Right cardiac atrium (tissue), 5 donors: Measurements from ENCODE around the gene MTARC2. TPM values are rescaled to one million over a fixed set of nuclear protein-coding genes. Genes with fewer than 3 reads are reported as not detected.
A peak's percentile ranks its signal among the peaks of the same experiment; 100 is the strongest.

ENCODE experiments used
- ATAC-seq, 2 donors: fragments of 200-7000 bp; cut with Tn5 transposase; one replicate each; pipeline versions ENCODE4 v1.8.0 to v1.9.1; 2020; ENCODE audit warnings: moderate library complexity in 2 of 2, mild to moderate bottlenecking in 1 of 2
- DNase-seq, 3 donors: peaks; one replicate each; pipeline ENCODE4 v3.0.0-alpha.2; 2020
- H3K27ac ChIP-seq: one replicate; pipeline ENCODE4 v1.5.1; 2013; ENCODE audit warnings: mild to moderate bottlenecking, low read length, control low read depth, moderate library complexity
- H3K27me3 ChIP-seq: one replicate; pipeline ENCODE4 v1.6.1; 2013; ENCODE audit not compliant: control insufficient read depth, insufficient read depth
- H3K4me1 ChIP-seq: one replicate; pipeline ENCODE4 v1.6.1; 2013; ENCODE audit warnings: low read length; ENCODE audit not compliant: control insufficient read depth, insufficient read depth
- H3K4me3 ChIP-seq: one replicate; pipeline ENCODE4 v1.5.1; 2013; ENCODE audit warnings: low read length, control low read depth
- H3K9me3 ChIP-seq: one replicate; pipeline ENCODE4 v1.6.1; 2013; ENCODE audit warnings: low read length; ENCODE audit not compliant: control insufficient read depth
- WGBS: extraction: QIAGEN DNeasy Blood & Tissue Kit; methylation state at CpG from one replicate; pipeline ENCODE4 v1.1.7; 2013; 5-methylcytosine and 5-hydroxymethylcytosine counted together
- intact Hi-C, 4 donors: fragments of 100-400 bp; cut with DNase I; formaldehyde crosslinking; loops; one replicate each; pipeline versions ENCODE4 v1.11.0 to v1.14.0; 2022 to 2023
- long read RNA-seq, 4 donors: library from polyadenylated mRNA; unstranded; transcript quantifications; one replicate each; pipeline ENCODE4 v2.0.0, GENCODE V29; 2020 to 2021
- polyA plus RNA-seq: library from polyadenylated mRNA; stranded (reverse); fragments of 200-250 nt; gene quantifications from one replicate; pipeline ENCODE4 v1.2.3, GENCODE V29; 2013
- total RNA-seq, 4 donors: library from RNA; stranded (reverse); fragmentation: NEBNext Ultra II Directional; extraction: Animal tissue kit (Norgen Biotek cat#: 25700); gene quantifications; one replicate each; pipeline ENCODE4 v1.2.1, GENCODE V29; 2021
- donor health status: healthy with polysubstance abuse.
- donor health status: DM: no; HTN: yes; CAD: no.
- donor health status: DM: no; HTN: no; CAD: no.
- donor health status: DM: no; HTN: yes; CAD: no; lungs with severe emphysema.
- donor health status: DM: yes; HTN: yes; CAD: no.

The MTARC2 gene
- total RNA-seq (10 to 100 TPM; 25.9 to 33.0 (median 31.5) TPM), polyA plus RNA-seq (26.3 TPM)
- long read RNA-seq, donor 1, transcript MARC2-202 (8 exons, 2,134 nt): major isoform, 37 of 69 reads
- long read RNA-seq, donor 1, partial matches to known transcripts: 12 of 69 reads
- long read RNA-seq, donor 1, other reads (novel, unspliced or antisense): 20 of 69 reads
- long read RNA-seq, donor 2, transcript MARC2-202 (8 exons, 2,134 nt): major isoform, 20 of 37 reads
- long read RNA-seq, donor 2, partial matches to known transcripts: 1 of 37 reads
- long read RNA-seq, donor 2, other reads (novel, unspliced or antisense): 16 of 37 reads
- long read RNA-seq, donor 3, transcript MARC2-202 (8 exons, 2,134 nt): major isoform, 71 of 125 reads
- long read RNA-seq, donor 3, partial matches to known transcripts: 11 of 125 reads
- long read RNA-seq, donor 3, other reads (novel, unspliced or antisense): 38 of 125 reads
- long read RNA-seq, donor 4, transcript MARC2-202 (8 exons, 2,134 nt): major isoform, 24 of 36 reads
- long read RNA-seq, donor 4, partial matches to known transcripts: 0 of 36 reads
- long read RNA-seq, donor 4, other reads (novel, unspliced or antisense): 11 of 36 reads

DNA sequence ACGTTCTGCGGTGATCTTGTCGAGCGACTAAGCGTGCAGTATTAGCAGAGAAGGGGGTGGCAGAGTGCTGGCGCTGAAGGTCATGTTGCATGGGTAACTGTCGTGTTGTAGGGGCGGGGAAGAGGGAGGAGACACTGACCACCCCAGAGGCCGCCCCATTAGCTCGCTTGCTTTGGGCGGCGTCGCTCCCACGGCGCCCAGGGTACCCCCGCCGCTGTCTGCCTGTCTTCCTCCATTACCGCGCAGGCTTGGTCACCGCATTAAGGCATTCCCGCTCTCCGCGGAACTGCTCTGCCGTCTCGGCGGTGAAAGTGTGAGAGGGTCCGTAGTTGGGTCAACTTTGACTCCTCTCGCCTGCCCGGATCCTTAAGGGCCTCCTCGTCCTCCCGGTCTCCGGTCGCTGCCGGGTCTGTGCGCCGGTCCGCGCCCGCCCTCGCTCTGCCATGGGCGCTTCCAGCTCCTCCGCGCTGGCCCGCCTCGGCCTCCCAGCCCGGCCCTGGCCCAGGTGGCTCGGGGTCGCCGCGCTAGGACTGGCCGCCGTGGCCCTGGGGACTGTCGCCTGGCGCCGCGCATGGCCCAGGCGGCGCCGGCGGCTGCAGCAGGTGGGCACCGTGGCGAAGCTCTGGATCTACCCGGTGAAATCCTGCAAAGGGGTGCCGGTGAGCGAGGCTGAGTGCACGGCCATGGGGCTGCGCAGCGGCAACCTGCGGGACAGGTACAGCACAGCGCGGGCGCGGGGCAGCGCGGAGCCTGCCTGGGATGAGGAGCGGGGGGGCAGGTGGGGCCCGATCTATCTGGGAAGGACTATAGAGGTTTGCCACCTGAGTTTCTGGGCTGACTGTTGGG lies at the start of gene MTARC2:
Gene MTARC2, plus strand, starts transcription at position 234 of the 846 bp plus-strand sequence. Its CDS starts 210 bp downstream, at position 444.
- H3K4me3 ChIP-seq: peak within 1 kb of the TSS; percentile 79
- no peaks in the 10 kb centered on the region for H3K27me3 ChIP-seq
- H3K9me3 ChIP-seq: no peaks in the 10 kb centered on the region
- peak within 1 kb of the TSS; percentile 92 for H3K27ac ChIP-seq
- peak; percentile 88 to 94 (median 92) for DNase-seq
- WGBS: under 1% methylated on average over 77 of the region's 77 CpGs
- intact Hi-C loops: no loop called here
- H3K4me1 ChIP-seq: peaks cover 16% of the 10 kb centered on the region
- ATAC-seq: peak; percentile 98

DNA sequence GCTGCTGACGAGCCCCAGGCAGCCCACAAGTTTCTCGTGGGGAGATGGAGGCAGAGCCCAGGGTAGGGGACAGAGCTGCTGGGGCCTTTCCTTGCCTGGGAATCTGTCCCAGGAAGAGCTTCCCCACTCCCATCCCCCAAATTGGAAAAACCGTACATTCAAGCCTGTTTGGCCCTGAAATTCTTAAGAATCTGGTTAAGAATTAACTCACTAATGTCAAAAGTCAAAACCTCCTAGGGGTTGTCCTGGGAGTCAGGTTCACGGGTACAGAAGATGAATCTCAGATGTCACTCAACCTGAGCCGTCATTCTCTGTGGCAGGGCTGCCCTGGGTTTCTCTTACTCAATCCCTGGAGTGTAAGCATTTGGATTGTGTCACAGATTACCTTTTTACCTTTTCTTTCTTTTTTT lies 49.5 kb upstream of the MTARC2 start:
- Histone ChIP-seq H3K4me3 (no peak overlapping the region), H3K9me3 (no peaks in the 10 kb centered on the region), H3K27ac (no peak overlapping the region), H3K4me1 (peaks cover 4% of the 10 kb centered on the region), H3K27me3 (no peaks in the 10 kb centered on the region)
- WGBS: 80% methylated on average over 5 of the region's 5 CpGs
- no peak for DNase-seq
- intact Hi-C loops: no loop called here
- ATAC-seq: no peak

DNA sequence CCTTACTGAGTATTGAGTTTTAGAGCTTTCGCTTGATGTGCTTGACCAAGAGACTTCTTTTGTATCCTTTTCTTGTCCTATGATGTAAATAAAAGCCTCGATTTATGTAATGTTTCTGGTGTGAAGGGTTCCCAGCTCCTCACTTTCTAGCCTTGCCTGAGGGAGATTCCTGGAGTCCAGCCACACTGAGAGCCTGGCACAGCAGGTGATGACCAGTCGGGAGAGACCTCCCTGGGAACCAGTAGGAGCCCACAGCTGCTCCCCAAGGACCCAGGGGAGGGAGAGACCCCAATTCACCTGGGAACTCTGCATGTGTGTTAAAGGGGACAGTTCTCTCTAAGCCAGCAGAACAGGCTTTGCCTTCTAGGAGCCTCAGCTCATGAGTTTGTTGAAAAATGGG lies 49.1 kb upstream of the MTARC2 start:
- intact Hi-C loops: no loop called here
- ATAC-seq: no peak
- peaks cover 4% of the 10 kb centered on the region for H3K4me1 ChIP-seq
- H3K27ac ChIP-seq: no peak overlapping the region
- no peaks in the 10 kb centered on the region for H3K27me3 ChIP-seq
- WGBS: 88% methylated on average over 3 of the region's 3 CpGs
- H3K4me3 ChIP-seq: no peak overlapping the region
- no peaks in the 10 kb centered on the region for H3K9me3 ChIP-seq
- no peak for DNase-seq

DNA sequence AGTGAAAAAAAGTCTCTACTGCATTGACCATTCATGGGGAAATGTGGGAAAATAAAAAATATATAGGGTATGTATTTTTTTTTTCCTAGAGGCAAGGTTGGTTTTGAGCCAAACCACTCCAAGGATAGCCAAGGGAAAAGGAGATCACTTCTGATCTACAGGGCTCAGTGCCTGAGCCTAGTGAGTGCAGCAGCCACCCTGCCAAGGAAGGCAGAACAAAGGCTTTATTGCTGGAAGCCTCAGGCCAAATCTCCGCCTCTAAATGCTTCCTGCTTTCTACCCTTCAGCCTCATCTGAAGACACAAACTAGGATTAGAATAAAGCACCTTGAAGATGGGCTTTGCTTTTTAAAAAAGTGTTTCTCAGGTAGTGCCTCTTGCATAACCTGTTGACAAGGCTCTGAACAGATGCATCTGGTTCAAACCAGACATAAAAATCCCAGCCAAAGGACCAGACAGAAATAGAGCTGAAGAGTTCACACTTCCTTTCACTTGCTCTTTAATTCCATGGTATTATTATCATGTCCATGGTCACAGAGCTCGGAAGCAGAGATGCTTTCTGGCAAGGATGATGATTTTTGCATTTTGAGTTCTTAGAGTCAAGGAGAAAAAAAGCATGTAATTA lies 47.5 kb upstream of the MTARC2 start:
- Histone ChIP-seq H3K27me3 (no peaks in the 10 kb centered on the region), H3K4me1 (peaks cover 4% of the 10 kb centered on the region), H3K27ac (no peak overlapping the region), H3K4me3 (no peak overlapping the region), H3K9me3 (no peaks in the 10 kb centered on the region)
- intact Hi-C loops: no loop called here
- peak in 1 of 2 donors; percentile 36 for ATAC-seq
- WGBS: 15% methylated on average over 2 of the region's 2 CpGs
- DNase-seq: no peak

GRCh38 chr1:220701974-220702373 lies 46.1 kb upstream of the MTARC2 start:
- Histone ChIP-seq H3K27ac (no peak overlapping the region), H3K4me3 (no peak overlapping the region), H3K4me1 (peaks cover 8% of the 10 kb centered on the region), H3K27me3 (no peaks in the 10 kb centered on the region), H3K9me3 (no peaks in the 10 kb centered on the region)
- ATAC-seq (no peak), DNase-seq (no peak)
- WGBS: 65% methylated on average over 6 of the region's 6 CpGs
- intact Hi-C loops: no loop called here

GRCh38 chr1:220702733-220703270 lies 45.3 kb upstream of the MTARC2 start:
- H3K4me1 ChIP-seq: peaks cover 8% of the 10 kb centered on the region
- H3K4me3 ChIP-seq: no peak overlapping the region
- WGBS: 47% methylated on average over 5 of the region's 5 CpGs
- no peak for ATAC-seq
- intact Hi-C loops: no loop called here
- no peak for DNase-seq
- H3K9me3 ChIP-seq: no peaks in the 10 kb centered on the region
- H3K27ac ChIP-seq: no peak overlapping the region
- no peaks in the 10 kb centered on the region for H3K27me3 ChIP-seq

DNA sequence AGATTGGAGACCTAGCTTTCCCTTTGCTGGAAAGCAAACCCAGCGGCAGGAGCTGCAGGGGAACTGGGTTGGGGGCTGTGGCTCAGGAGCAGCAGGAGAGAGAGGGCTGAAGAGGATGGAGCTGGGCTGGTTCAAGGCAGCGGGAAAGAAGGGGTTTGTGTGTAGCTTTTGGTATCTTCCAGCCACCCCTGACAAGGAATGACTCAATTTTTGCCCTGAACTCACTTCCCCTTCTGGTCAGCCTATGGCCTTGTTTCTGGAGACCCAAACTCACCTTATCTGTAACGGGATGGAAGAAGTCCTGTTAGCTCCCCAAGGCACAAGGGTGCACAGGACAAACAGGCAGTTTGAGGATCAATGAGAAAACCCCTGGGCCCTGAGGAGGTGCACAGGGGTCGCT lies 44.8 kb upstream of the MTARC2 start:
- Histone ChIP-seq H3K9me3 (no peaks in the 10 kb centered on the region), H3K27ac (no peak overlapping the region), H3K4me3 (no peak overlapping the region), H3K4me1 (peaks cover 8% of the 10 kb centered on the region), H3K27me3 (no peaks in the 10 kb centered on the region)
- no peak for ATAC-seq
- intact Hi-C loops: no loop called here
- WGBS: 86% methylated on average over 4 of the region's 4 CpGs
- no peak for DNase-seq

GRCh38 chr1:220705782-220706181 lies 42.3 kb upstream of the MTARC2 start:
- Histone ChIP-seq H3K4me1 (peaks cover 11% of the 10 kb centered on the region), H3K4me3 (no peak overlapping the region), H3K27me3 (no peaks in the 10 kb centered on the region), H3K9me3 (no peaks in the 10 kb centered on the region), H3K27ac (no peak overlapping the region)
- no peak for DNase-seq
- intact Hi-C loops: no loop called here
- WGBS: 54% methylated on average over 7 of the region's 7 CpGs
- ATAC-seq: no peak

DNA sequence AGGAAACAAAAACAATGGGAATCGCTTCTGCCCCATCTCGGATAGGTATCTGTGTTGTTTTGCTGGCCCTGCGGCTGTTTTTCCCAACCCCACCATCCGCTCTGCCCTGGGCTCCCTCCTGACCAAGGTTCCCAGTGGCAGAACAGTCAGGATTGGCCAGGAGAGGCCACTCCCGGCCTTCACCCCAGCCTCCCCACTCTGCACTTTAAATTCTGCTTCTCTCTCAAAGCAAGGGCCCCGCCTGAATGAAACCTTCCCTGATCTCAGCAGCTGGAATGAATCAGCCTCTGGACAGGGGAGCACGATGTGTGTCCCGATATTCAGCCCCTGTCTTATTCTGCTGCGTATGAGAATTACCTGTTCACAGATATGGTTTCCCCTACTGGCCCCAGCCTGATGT lies 41.6 kb upstream of the MTARC2 start:
- H3K27ac ChIP-seq: no peak overlapping the region
- no peaks in the 10 kb centered on the region for H3K9me3 ChIP-seq
- WGBS: 66% methylated on average over 9 of the region's 9 CpGs
- H3K4me3 ChIP-seq: no peak overlapping the region
- H3K27me3 ChIP-seq: no peaks in the 10 kb centered on the region
- ATAC-seq: peak in 1 of 2 donors; percentile 51
- H3K4me1 ChIP-seq: peaks cover 11% of the 10 kb centered on the region
- intact Hi-C loops: no loop called here
- DNase-seq: no peak

DNA sequence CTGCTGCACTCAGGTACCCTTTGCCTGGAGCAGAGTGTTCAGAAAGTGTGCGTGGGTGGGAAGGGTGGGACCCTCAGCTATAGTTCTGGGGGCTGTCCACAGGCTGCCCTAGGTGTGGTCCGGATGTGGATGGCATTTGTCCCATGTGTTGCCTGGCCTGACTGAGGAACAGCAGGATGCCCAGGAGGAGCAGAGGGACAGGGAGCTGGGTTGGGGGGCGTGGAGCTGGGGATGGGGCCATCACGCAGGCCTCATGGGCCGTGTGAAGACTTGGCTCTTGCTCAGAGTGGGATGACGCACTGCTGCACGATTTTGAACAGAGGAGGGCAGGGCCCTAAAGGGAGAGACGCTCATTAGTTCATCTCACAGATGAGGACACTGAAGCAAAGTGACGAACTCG lies 41.0 kb upstream of the MTARC2 start:
- Histone ChIP-seq H3K27ac (no peak overlapping the region), H3K9me3 (no peaks in the 10 kb centered on the region), H3K4me1 (peaks cover 11% of the 10 kb centered on the region), H3K4me3 (no peak overlapping the region), H3K27me3 (no peaks in the 10 kb centered on the region)
- WGBS: 87% methylated on average over 10 of the region's 10 CpGs
- intact Hi-C loops: no loop called here
- no peak for DNase-seq
- no peak for ATAC-seq
